Skeletal muscle tissue (tissue), 4 donors: ENCODE results near the gene MIAT. TPM values are rescaled to one million over a fixed set of nuclear protein-coding genes. Genes with fewer than 3 reads are reported as not detected.

Source experiments
- H3K27ac ChIP-seq: one replicate; pipeline ENCODE4 v1.7.0; 2013; ENCODE audit warnings: mild to moderate bottlenecking, low read depth, low read length, inconsistent platforms
- H3K27me3 ChIP-seq, 3 donors: one replicate each; pipeline ENCODE4 v1.7.0; 2013; ENCODE audit warnings: low read length in 3 of 3; ENCODE audit not compliant: control insufficient read depth in 3 of 3, insufficient read depth in 3 of 3
- H3K36me3 ChIP-seq, 3 donors: one replicate each; pipeline ENCODE4 v1.7.0; 2013; ENCODE audit warnings: low read length in 3 of 3; ENCODE audit not compliant: control insufficient read depth in 3 of 3, insufficient read depth in 3 of 3
- H3K4me1 ChIP-seq, 3 donors: one replicate each; pipeline ENCODE4 v1.7.0; 2013; ENCODE audit warnings: low read length in 3 of 3, mild to moderate bottlenecking in 3 of 3; ENCODE audit not compliant: control insufficient read depth in 3 of 3, insufficient read depth in 3 of 3
- H3K4me3 ChIP-seq, 3 donors: one replicate each; pipeline ENCODE4 v1.7.0; 2013; ENCODE audit warnings: low read length in 3 of 3
- H3K9ac ChIP-seq, 3 donors: one replicate each; pipeline ENCODE4 v1.7.0; 2013; ENCODE audit warnings: low read length in 3 of 3, mild to moderate bottlenecking in 3 of 3, moderate library complexity in 2 of 3, low read depth in 1 of 3
- H3K9me3 ChIP-seq, 3 donors: one replicate each; pipeline ENCODE4 v1.7.0; 2013; ENCODE audit warnings: low read length in 3 of 3; ENCODE audit not compliant: control insufficient read depth in 3 of 3
- total RNA-seq: library from RNA; depleted of rRNA; stranded (reverse); fragments of >200 nt; gene quantifications from one replicate; pipeline ENCODE4 v1.2.3, GENCODE V29; 2014
- donor health status: Osteomylitis.

Gene MIAT
- total RNA-seq, 1 donor from 2014 or later, result 0.52 TPM

DNA sequence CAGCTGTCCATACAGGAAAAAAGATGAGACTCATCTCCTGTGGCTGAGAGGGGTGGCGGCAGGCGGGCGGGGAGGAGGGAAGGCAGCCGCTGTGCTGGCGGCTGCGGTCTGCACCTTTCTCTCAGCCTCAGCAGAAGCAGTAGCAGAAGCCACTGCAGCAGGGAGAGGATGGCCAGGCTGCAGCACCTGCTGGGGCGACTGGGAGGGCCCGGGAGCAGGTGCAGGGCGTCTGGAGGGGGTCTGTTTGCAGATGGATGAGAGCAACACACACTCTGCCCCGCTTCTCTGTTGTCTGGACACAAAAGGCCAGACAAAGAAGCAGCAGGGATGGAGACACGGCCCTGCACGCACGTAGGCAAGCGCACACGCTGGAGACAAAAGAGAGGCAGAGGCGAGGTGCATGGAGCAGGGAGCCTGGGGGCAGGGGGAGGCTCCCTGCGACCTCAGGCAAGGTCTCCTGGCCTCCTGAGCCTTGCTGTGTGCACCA, 9.3 kb upstream of the MIAT start:
- H3K9me3 ChIP-seq, result no peaks in the 10 kb centered on the region
- H3K27me3 ChIP-seq, result peaks cover 12 to 37% (median 25%) of the 10 kb centered on the region in 3 donors
- no peak overlapping the region for H3K4me3 ChIP-seq
- H3K4me1 ChIP-seq, result peaks cover 7 to 9% (median 8%) of the 10 kb centered on the region in 3 donors
- no peaks in the 10 kb centered on the region for H3K36me3 ChIP-seq
- H3K27ac ChIP-seq, result no peak overlapping the region
- no peak overlapping the region for H3K9ac ChIP-seq

DNA sequence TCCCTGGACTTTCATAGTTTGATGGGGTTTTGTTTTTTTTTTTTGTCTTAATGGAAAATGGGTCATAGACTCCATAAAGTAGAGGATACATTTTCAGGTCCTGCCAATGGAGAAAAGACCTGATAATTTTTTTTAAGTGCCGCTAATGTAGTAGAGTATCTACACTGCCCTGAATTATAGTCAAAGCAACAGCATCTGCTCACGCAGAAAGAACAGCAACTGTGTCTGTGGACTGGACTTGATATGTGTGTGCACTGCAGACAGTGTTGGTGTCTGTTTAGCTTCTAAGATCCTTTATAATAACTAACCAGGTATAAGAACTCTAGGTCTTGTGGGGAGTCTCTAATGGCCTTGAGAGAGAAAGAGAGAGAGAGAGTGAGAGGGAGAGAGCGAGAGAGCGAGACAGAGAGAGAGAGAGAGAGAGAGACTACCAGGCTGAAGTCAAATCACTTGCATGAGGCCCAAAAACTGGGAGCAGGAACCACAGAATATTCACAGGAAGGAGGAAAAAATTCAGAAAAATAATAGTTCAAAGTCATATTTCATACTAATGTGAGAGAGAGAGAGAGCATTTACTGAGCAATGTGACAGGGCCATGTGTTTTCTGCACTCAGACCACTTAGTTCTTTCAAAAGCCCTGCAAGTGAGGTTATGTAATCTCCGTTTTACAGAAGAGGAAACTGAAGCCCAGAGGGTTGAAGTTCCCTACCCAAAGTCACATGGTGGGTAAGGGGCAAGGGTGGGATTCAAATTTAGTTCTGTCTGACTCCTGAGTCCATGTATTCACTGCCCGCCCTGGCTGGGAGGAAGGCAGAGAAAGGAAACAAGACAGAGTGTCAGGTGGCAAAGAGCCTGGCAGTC, 8.6 kb upstream of the MIAT start:
- Histone ChIP-seq H3K9me3 (no peaks in the 10 kb centered on the region), H3K4me3 (no peak overlapping the region), H3K27me3 (peaks cover 16 to 40% (median 27%) of the 10 kb centered on the region in 3 donors), H3K4me1 (peaks cover 7 to 9% (median 8%) of the 10 kb centered on the region in 3 donors), H3K9ac (no peak overlapping the region), H3K27ac (no peak overlapping the region), H3K36me3 (no peaks in the 10 kb centered on the region)

DNA sequence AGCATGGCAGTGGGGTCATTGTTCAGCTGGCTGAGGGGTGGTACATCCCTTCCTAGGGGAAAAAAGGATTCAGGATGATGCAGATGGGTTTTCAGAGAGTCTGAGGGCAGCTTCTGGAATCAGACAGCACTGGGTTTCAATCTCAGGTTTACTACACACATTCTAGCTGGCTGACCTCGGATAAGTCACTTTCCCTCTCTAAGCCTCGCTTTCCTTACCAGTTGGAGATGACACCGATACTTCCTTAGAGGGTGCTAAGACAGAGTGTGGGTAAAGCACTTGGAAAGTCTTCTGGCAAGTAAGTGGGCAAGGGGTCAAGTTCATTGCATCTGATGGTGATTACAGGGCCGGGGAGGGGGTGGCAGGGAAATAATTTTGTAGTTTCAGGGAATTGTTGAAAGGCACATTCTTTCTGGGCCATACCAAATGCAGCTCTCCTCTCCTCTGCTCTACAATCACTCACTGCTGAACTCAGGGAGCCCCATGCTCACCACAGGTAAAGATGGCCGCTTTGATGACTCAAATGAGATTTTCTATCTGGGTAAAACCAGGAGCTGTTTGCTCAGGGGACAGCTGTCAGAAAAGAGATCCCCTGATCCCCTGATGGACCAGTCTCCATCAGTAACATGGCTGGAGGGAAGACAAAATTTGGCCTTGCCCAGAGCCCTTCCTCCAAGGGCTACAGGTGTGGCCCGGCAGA, 6.5 kb upstream of the MIAT start:
- peaks cover 0 to 3% (median 2%) of the 10 kb centered on the region in 3 donors for H3K4me1 ChIP-seq

DNA sequence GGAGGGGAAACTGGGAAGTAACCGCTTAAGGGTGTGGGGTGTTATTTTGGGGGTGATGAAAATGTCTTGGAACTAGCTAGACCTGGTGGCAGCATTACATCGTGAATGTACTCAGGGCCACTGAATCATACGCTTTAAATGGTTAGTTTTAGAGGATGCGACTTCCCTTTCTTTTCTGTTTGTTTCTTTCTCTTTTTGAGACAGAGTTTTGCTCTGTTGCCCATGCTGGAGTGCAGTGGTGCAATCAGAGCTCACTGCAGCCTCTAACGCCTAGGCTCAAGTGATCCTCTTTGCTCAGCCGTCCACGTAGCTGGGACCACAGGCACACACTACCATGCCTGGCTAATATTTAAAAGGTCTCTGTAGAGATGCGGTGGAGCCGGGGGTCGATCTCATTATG, 5.6 kb upstream of the MIAT start:
- Histone ChIP-seq H3K4me3 (no peak overlapping the region), H3K4me1 (peaks cover 0 to 3% (median 2%) of the 10 kb centered on the region in 3 donors), H3K27ac (no peak overlapping the region), H3K9me3 (no peaks in the 10 kb centered on the region), H3K9ac (no peak overlapping the region), H3K27me3 (peaks cover 17 to 34% (median 33%) of the 10 kb centered on the region in 3 donors), H3K36me3 (no peaks in the 10 kb centered on the region)

More for the DNA sequence above, 6.5 kb upstream of the MIAT start:
- no peaks in the 10 kb centered on the region for H3K9me3 ChIP-seq
- H3K27me3 ChIP-seq, result peaks cover 16 to 40% (median 32%) of the 10 kb centered on the region in 3 donors
- H3K27ac ChIP-seq, result no peak overlapping the region
- no peak overlapping the region for H3K9ac ChIP-seq
- no peaks in the 10 kb centered on the region for H3K36me3 ChIP-seq
- no peak overlapping the region for H3K4me3 ChIP-seq

DNA sequence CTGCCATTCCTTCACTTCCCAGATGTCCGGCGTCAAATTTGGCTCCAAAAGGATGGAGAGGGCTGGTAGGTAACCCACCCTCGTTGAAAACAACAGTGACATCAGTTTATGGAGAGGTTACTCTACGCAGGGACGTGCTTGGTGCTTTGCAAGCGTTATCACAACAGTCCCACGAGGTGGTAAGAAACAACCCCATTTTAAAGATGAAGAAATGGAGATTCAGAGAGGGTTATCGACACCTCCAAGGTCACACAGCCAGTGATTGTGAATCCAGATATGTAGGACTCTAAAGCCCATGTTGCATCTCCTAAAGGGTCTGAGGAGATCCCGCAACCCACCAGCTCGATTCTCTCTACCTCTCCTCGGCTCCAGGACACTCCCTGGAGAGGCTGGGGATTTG, 773 bp downstream of the MIAT start:
- peak overlapping the region in 1 of 3 donors; percentile 45 for H3K9ac ChIP-seq
- H3K9me3 ChIP-seq, result no peaks in the 10 kb centered on the region
- H3K4me1 ChIP-seq, result peaks cover 13 to 24% (median 20%) of the 10 kb centered on the region in 3 donors
- no peaks in the 10 kb centered on the region for H3K36me3 ChIP-seq
- no peak overlapping the region for H3K4me3 ChIP-seq
- peaks cover 33 to 55% (median 41%) of the 10 kb centered on the region in 3 donors for H3K27me3 ChIP-seq
- H3K27ac ChIP-seq, result no peak overlapping the region

DNA sequence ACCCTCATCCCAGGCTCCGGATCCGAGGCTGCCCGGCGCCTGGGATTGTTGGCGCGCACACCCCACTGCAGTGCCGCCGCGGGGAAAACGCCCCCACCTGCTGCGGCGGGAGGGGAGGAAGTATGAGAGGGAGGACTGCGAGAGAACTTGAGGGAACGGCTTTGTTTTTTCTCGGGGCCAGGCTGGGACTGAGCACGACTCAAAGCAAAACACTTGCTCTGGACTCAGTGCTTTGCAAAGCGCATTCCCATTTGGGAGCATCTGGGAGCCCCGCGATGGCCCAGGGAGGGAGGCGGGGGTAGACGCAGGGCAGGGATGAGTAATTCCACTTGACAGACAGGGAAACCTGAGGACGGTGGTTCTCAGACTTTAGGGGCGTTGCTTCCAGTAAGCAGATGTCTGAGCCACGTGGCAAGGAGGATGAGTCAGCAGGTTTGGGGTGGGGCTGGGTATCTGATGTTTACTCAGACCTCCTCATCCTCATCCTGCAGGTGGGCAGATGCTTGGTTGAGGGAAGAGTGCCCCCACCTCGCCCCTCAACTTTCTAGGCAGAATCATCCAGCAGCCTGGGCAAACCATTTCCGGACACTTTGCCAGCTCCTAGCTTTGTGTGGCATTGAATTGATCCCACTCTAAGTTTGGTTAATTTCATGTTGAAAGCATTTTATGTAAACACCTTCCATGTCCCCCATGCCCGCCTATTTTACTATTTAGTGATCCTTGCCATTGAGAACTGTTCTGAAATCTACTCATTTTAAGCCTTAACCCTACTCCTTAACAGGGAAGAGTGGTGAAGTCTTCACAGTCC, 1.5 kb downstream of the MIAT start:
- Histone ChIP-seq H3K4me3 (peak overlapping the region in 2 of 3 donors; percentile 15 to 58), H3K9me3 (no peaks in the 10 kb centered on the region), H3K27ac (no peak overlapping the region), H3K4me1 (peaks cover 13 to 24% (median 20%) of the 10 kb centered on the region in 3 donors), H3K36me3 (no peaks in the 10 kb centered on the region), H3K9ac (peak overlapping the region in 1 of 3 donors; percentile 45), H3K27me3 (peaks cover 29 to 59% (median 43%) of the 10 kb centered on the region in 3 donors)

DNA sequence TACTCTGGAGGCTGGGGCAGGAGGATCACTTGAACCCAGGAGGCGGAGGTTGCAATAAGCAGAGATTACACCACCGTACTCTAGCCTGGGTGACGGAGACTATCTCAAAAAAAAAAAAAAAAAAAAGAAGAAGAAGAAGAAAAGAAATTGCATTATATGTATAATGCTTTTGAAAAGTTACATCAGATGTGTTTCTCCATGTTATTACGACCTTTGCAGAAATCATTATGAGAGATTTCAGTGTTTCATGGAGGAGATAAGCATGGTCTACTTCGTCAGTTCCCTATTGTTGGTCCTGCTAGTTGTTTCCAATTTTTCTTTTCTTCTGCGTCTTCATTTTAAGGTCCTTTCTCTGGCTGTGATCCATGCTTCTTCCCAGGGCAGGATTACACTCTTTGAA, 3.0 kb downstream of the MIAT start:
- Histone ChIP-seq H3K27me3 (peaks cover 29 to 60% (median 43%) of the 10 kb centered on the region in 3 donors), H3K4me3 (no peak overlapping the region), H3K27ac (no peak overlapping the region), H3K9ac (no peak overlapping the region), H3K9me3 (no peaks in the 10 kb centered on the region), H3K4me1 (peaks cover 13 to 24% (median 20%) of the 10 kb centered on the region in 3 donors), H3K36me3 (no peaks in the 10 kb centered on the region)

DNA sequence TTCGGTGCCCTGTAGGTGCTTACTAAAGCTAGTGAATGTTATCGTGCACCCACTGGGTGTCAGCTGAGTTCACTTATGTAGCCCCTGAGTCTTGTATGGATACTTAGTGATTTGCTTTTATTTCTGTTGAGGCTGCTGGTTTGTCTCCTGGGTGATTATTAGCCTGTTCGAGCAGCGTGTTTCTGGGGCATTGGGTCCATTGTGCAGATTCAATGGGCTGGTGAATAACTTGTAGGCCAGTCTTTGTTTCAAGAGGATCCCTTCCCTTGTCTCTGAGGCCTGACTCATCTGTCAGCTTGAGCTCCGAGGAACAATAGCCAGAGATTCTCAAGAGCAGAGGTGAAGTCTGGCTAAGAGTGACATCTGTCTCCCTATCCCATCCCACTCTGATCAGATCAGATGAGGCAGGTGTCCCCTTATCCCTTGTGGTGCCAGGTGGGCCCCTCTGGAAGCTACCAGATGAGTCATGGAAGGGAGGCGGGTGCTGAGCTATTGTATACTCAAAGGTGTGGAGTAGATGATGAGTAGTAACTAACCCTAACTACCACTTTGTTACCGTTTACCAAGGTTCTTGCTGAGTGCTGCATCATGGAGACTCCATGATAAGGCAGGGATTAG, 3.7 kb downstream of the MIAT start:
- peaks cover 29 to 57% (median 43%) of the 10 kb centered on the region in 3 donors for H3K27me3 ChIP-seq
- H3K36me3 ChIP-seq, result no peaks in the 10 kb centered on the region
- H3K4me3 ChIP-seq, result no peak overlapping the region
- no peak overlapping the region for H3K27ac ChIP-seq
- H3K9ac ChIP-seq, result no peak overlapping the region
- H3K4me1 ChIP-seq, result peaks cover 13 to 24% (median 20%) of the 10 kb centered on the region in 3 donors
- H3K9me3 ChIP-seq, result no peaks in the 10 kb centered on the region

DNA sequence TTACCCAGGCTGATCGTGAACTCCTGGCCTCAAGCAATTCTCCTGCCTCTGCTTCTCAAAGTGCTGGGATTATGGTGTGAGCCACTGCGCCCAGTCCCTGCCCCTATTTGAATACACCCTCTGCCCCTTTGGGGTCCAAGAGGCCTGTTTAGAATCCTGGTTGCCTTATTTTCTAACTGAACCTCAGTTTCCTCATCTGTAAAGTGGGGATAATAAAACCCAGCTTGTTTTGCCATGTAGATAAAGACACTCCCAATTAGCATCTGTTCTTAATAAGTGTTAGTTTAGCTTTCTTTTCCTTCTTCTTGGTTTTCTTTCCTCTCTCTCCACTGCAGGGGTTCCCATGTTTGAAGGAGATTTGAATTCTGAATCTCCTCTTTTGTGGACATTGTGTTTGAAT, 4.8 kb downstream of the MIAT start:
- Histone ChIP-seq H3K4me1 (peaks cover 13 to 20% (median 19%) of the 10 kb centered on the region in 3 donors), H3K36me3 (no peaks in the 10 kb centered on the region), H3K9ac (no peak overlapping the region), H3K4me3 (no peak overlapping the region), H3K27me3 (peaks cover 25 to 53% (median 39%) of the 10 kb centered on the region in 3 donors), H3K27ac (no peak overlapping the region), H3K9me3 (no peaks in the 10 kb centered on the region)
